Parathyroid adenoma (tissue), 2 donors: ENCODE results near the gene COL23A1.

Source experiments
- H2AFZ ChIP-seq: fragments of 300-600 bp; sonication (generic); one replicate; pipeline ENCODE4 v1.7.0; 2017; ENCODE audit warnings: antibody characterized with exemption, mild to moderate bottlenecking
- H3K27ac ChIP-seq: fragments of 300-600 bp; sonication (generic); one replicate; pipeline ENCODE4 v1.7.0; 2017
- H3K27me3 ChIP-seq: fragments of 300-600 bp; sonication (generic); one replicate; pipeline ENCODE4 v1.7.0; 2017; ENCODE audit warnings: low read length; ENCODE audit not compliant: control insufficient read depth, insufficient read depth
- H3K36me3 ChIP-seq: fragments of 300-600 bp; sonication (generic); one replicate; pipeline ENCODE4 v1.7.0; 2017; ENCODE audit warnings: low read length; ENCODE audit not compliant: control insufficient read depth, insufficient read depth
- H3K4me1 ChIP-seq: fragments of 300-600 bp; sonication (generic); one replicate; pipeline ENCODE4 v1.7.0; 2017; ENCODE audit warnings: control low read depth
- H3K4me2 ChIP-seq: fragments of 300-600 bp; sonication (generic); one replicate; pipeline ENCODE4 v1.7.0; 2017; ENCODE audit warnings: low read length
- H3K4me3 ChIP-seq: fragments of 300-600 bp; sonication (generic); one replicate; pipeline ENCODE4 v1.7.0; 2017; ENCODE audit warnings: low read depth, low read length
- H3K79me2 ChIP-seq: fragments of 300-600 bp; sonication (generic); one replicate; pipeline ENCODE4 v1.7.0; 2017; ENCODE audit warnings: control low read depth
- H3K9ac ChIP-seq: fragments of 300-600 bp; sonication (generic); one replicate; pipeline ENCODE4 v1.7.0; 2017; ENCODE audit warnings: mild to moderate bottlenecking
- H3K9me3 ChIP-seq: fragments of 300-600 bp; sonication (generic); one replicate; pipeline ENCODE4 v1.7.0; 2017; ENCODE audit warnings: low read length; ENCODE audit not compliant: control insufficient read depth
- TF ChIP-seq, protein P1 (sequence below): fragments of 300-600 bp; sonication (generic); IDR thresholded peaks from one replicate; pipeline ENCODE4 v1.7.0; 2017; ENCODE audit warnings: antibody characterized with exemption, mild to moderate bottlenecking
- donor health status: primary hyperparathyroidism.

COL23A1 gene

DNA sequence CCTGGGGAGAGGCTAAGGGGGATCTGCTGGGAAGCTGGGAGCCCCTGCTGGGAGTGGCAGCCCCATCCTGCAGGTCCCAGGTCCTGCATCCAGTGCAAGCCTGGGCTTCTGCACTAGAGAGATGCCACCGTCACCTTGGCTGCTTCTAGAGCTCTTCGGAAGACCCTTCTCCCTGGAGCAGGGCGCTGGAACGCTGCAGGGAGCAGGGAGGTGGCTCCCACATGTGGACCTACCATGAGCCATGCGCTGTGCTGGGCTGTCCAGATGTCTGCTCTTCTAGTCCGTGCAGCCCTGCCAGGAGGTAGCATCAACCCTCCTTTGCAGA, 266.7 kb downstream of the COL23A1 start:
- no peaks in the 10 kb centered on the region for H3K79me2 ChIP-seq
- H3K36me3 ChIP-seq = no peaks in the 10 kb centered on the region
- no peak overlapping the region for H3K4me3 ChIP-seq
- H2AFZ ChIP-seq = no peak overlapping the region
- H3K27me3 ChIP-seq = no peaks in the 10 kb centered on the region
- no peaks in the 10 kb centered on the region for H3K4me1 ChIP-seq
- H3K4me2 ChIP-seq = no peak overlapping the region
- no peak overlapping the region for H3K27ac ChIP-seq
- no peaks in the 10 kb centered on the region for H3K9me3 ChIP-seq
- no peak overlapping the region for H3K9ac ChIP-seq
- TF ChIP-seq, protein P1, sequence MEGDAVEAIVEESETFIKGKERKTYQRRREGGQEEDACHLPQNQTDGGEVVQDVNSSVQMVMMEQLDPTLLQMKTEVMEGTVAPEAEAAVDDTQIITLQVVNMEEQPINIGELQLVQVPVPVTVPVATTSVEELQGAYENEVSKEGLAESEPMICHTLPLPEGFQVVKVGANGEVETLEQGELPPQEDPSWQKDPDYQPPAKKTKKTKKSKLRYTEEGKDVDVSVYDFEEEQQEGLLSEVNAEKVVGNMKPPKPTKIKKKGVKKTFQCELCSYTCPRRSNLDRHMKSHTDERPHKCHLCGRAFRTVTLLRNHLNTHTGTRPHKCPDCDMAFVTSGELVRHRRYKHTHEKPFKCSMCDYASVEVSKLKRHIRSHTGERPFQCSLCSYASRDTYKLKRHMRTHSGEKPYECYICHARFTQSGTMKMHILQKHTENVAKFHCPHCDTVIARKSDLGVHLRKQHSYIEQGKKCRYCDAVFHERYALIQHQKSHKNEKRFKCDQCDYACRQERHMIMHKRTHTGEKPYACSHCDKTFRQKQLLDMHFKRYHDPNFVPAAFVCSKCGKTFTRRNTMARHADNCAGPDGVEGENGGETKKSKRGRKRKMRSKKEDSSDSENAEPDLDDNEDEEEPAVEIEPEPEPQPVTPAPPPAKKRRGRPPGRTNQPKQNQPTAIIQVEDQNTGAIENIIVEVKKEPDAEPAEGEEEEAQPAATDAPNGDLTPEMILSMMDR = no peak

DNA sequence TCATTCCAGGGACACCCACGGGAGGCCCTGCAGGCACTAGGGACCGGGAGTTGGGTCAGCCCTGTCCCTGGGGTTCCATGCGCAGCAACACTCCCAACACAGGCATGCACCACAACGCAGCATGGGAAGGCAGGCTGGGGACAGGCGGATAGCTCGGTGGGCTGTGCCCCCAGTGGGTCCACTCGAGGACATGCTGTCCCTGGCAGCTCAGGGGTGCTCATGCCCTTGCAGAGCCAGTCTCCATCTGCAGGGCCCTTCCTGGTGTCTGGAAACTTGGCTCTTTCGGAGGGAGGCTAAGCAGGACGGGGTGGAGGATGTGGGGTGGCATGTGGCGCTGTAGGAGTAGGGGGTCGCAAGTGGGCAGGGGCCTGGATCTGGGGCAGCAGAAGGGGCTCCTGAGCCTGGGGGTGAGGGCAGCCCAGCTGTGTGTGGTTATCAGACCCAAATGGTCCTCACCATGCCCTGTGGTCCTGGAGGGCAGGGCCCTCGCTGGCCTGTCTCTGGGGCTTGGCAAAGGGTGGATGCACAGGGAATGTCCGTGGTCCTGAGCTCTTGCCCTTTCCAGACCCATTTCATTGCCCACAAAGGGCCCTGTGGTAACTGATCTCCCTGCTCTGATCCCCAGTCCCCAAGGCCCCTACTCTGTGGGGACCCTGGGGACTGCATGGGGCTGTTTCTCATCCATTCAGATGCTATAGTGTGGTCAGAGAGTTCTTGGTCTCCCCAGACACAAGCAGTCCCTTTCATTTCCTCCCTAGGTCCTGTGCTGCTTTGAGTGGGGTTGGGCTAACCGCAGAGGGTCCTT, 267.3 kb downstream of the COL23A1 start:
- H3K27ac ChIP-seq = no peak overlapping the region
- no peaks in the 10 kb centered on the region for H3K9me3 ChIP-seq
- no peaks in the 10 kb centered on the region for H3K79me2 ChIP-seq
- no peak overlapping the region for H2AFZ ChIP-seq
- H3K9ac ChIP-seq = no peak overlapping the region
- no peaks in the 10 kb centered on the region for H3K4me1 ChIP-seq
- H3K36me3 ChIP-seq = no peaks in the 10 kb centered on the region
- TF ChIP-seq, protein P1 = no peak
- no peaks in the 10 kb centered on the region for H3K27me3 ChIP-seq
- no peak overlapping the region for H3K4me2 ChIP-seq
- H3K4me3 ChIP-seq = no peak overlapping the region

DNA sequence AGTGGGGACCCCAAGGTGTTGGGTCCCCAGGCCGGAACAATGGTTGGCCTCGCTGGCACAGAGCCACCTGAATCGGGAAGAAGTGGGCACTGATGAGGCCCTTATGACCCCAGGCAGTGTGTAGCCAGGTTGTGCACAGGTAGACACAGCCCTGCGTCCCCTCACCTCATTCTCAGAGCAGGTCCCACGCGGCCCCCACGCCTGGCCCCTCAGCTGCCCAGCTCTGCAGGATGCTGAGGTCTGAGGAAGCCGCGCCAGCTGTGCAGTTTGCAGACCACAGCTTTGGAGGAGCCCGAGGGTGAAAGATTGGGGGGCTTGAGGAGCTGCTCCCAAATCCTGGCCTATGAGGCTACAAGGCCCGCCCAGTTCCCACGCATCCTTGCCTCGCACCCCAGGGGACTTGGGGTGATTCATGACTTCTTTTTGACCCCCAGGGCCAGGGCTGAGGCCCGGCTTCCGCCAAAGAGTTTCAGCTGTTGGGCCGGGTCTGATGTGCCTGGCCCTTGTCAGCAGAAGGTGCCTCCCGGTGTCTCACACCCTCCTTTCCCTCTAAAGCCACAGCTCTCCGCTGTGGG, 269.8 kb downstream of the COL23A1 start:
- no peak overlapping the region for H3K9ac ChIP-seq
- no peaks in the 10 kb centered on the region for H3K36me3 ChIP-seq
- no peaks in the 10 kb centered on the region for H3K27me3 ChIP-seq
- no peak overlapping the region for H3K4me3 ChIP-seq
- H3K79me2 ChIP-seq = no peaks in the 10 kb centered on the region
- no peak overlapping the region for H2AFZ ChIP-seq
- TF ChIP-seq, protein P1 = no peak
- H3K9me3 ChIP-seq = no peaks in the 10 kb centered on the region
- H3K4me1 ChIP-seq = no peaks in the 10 kb centered on the region
- H3K4me2 ChIP-seq = no peak overlapping the region
- H3K27ac ChIP-seq = no peak overlapping the region

DNA sequence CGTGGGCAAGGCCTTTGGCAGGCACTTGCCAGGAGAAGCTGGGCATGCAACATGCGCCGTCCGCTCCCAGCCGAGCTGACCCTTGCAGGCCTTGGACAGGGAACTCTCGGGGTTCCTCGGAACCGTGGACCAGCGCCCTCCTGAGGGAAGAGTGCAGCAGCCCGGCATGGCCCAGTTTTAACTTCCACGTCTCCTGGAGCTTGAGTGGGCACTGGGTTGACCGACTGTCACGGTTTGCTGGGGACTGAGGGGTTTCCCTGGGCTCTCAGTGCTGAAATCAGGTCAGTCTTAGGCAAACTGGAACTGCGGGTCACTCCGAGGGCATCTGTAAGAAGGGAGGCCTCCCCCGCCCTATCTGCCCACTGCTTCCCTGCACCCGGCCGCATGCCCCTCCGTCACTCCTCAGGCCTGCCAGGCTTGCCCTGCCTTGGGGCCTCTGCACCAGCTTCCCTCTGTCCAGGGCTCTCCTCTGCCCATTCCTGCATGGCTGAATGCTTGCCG, 270.6 kb downstream of the COL23A1 start:
- H3K9me3 ChIP-seq = no peaks in the 10 kb centered on the region
- TF ChIP-seq, protein P1 = no peak
- no peaks in the 10 kb centered on the region for H3K27me3 ChIP-seq
- H3K9ac ChIP-seq = no peak overlapping the region
- H2AFZ ChIP-seq = no peak overlapping the region
- H3K79me2 ChIP-seq = no peaks in the 10 kb centered on the region
- H3K36me3 ChIP-seq = no peaks in the 10 kb centered on the region
- H3K4me3 ChIP-seq = no peak overlapping the region
- no peaks in the 10 kb centered on the region for H3K4me1 ChIP-seq
- no peak overlapping the region for H3K4me2 ChIP-seq
- H3K27ac ChIP-seq = no peak overlapping the region
